ENCODE data around the gene C6.
"Not testable (repeated sequence)": the region's sequence is repeated elsewhere in the genome, so short reads cannot be mapped to it uniquely, and the experiment has no call there.

The C6 gene

GRCh38 chr5:41196197-41196596 lies 17.1 kb downstream of the C6 start:
- no peak for DNase-seq

- DNase-seq: no peak
These were observed 18.1 kb downstream of the C6 start for GRCh38 chr5:41195228-41195627.

DNA sequence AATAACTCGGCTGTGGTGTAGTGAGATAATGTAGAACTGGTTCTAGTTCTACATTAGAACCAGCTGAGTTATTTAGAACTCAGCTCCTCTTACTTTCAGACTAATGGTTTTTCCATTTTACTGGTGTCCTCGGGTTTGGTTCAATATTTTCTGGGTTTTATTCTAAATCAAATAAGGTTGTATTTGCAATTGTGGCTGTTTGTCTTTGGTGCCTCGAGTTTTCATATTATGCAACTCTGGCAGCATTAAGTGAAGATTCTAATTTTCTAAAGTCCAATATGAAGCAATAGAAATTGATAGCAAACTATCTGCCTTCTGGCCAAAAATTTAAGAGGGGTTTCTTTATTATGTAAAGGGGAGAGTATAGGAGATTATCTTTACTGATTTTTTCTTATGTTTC lies 19.0 kb downstream of the C6 start:
- no peak for DNase-seq

DNA sequence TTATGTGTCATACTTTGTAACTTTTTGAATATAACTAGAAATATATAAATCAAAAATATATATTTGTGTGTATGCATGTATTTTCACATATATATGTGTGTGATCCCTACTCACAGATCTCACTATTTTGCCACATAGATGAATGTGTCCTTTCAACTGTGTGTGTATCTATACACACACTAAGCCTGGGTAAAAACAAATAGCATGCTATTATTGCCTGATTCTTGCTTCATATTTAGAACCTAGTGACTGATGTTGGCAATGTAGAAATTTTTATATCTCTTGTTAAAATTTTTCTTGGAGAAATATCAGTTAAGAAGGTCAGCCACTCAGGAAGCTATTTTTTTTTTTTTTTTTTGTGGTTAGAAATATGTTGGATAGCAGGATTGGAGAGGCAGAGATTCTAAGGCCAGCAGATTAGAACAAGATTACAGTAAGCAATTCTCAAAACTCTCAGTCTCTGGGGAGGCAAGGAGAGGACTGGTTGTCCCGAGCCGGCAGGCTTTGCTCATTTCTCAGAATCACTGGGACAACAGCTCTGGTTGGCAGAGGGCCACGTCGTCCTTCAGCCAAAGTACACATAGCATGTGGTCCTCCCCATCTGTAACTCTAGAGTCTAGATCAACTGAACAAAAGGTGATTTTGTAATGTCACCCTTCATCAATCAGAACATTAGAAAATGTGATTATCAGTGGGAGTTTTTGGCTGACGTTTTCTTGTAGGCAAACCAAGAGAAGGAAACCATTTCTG lies 19.7 kb downstream of the C6 start:
- DNase-seq: no peak

DNA sequence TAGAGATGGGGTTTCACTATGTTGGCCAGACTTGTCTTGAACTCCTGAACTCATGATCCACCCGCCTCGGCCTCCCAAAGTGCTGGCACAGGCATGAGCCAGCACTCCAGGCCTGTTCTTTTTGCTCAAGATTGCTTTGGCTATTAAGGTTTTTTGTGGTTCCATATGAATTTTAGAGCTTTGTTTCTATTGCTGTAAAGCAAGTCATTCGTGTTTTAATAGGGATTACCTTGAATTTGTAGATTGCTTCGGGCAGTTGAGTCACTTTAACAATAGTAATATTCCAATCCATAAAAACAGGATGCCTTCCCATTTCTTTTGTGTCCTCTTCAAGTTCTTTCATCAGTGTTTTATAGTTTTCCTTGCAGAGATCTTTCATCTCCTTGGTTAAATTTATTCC lies 22.1 kb downstream of the C6 start:
- no peak for DNase-seq

GRCh38 chr5:41186143-41186542 lies 27.2 kb downstream of the C6 start:
- DNase-seq: no peak

DNA sequence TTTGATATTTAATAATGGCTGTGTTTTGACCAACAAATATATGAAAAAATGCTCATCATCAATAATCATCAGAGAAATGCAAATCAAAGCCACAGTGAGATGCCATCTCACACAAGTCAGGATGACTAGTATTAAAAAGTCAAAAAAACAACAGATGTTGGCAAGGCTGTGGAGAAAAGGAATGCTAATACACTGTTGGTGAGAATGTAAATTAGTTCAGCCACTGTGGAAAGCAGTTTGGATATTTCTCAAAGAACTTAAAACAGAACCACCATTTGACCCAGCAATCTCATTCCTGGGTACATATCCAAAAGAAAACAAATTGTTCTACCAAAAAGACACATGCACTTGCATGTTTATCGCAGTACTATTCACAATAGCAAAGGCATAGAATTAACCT lies 30.0 kb downstream of the C6 start:
- DNase-seq: not testable (repeated sequence)

- no peak for DNase-seq
These were observed 30.7 kb downstream of the C6 start for GRCh38 chr5:41182666-41183065.

DNA sequence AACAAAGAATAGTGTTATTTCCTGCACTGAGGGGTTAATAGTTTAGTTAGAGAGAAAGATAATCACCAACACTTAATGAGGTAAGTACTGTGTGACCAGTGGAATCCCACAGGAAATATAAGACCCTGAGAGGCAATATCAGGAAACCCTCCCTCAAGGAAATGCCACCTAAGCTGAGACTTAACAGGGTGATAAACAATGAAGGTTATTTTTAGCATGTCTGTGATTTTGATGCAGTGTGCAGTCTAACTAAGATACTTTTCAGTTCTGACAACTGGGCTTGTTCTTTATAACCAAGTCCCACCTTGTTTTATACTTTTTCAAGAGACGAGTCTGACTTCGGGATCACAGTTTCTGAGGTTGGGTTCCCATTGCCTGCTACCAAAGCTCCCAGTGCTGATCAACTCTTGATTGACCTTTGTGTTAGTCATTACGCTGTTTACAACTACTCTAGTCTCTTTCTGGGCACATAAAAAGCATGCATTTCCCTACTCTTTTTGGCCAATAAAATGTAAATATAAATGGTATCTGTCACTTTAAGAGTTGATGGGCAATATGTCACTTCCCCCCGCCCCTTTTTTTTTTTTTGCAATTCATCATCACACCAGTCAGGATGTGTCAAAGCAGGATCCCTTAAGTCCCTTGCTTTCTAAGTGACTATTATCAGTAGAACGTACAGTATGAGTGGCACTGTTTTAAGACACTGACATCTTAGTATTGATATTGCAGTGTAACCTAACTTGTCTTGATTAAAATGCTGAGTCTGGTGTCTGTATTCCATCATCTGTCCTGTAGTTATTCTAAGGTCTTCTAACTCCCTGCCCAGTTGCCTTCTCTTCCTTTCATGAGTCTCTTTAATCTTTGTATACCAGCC lies 31.4 kb downstream of the C6 start:
- DNase-seq: no peak

- no peak for DNase-seq
These were observed 36.4 kb downstream of the C6 start for GRCh38 chr5:41176952-41177351.

DNA sequence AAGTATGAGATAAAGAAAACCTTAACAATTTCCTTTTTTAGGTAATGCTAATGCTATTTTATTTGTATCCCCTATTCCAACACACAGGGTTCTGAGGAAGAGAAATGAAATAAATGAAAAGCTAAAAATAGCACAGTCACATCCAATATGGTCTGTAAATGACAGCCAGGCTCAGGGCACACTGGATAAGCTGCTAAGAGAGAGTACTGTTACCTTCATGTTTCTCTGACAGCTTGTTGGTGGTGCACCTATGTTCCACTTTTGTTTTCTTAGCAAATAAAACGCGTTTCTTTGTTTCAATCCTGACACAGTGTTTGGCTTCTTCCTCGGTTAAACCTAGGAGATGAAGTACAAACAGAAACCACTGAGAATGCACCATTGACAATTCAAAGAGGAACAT lies 41.3 kb downstream of the C6 start:
- no peak for DNase-seq

- no peak for DNase-seq
These were observed 52.1 kb downstream of the C6 start for GRCh38 chr5:41161271-41161670.

DNA sequence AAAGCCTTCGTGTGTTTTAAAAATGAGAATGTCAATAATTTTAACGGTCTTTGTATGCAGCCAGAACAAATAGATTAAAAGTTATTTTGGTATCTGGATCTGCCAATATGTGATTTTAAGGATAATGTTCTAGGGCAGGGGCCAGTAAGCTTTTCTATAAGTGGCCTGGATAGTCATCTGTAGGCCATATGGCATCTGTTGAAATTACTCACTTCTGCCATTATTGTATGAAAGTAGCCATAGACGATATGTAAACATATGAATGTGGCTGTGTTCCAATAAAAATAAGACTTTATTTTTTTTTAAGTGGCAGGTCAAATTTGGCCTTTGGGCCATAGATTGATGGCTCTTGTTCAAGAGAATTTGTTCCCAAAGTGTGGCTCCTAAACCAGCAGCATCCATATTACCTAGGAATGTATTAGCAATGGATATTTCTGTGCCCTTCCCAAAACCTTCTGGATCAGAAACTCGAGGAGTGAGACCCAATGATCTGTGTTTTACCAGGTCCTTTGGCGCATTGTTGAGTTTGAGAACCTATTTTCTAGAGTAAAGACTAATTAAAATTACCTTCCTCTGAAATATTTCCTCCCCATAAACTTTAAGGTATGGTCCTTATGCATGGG lies 55.9 kb downstream of the C6 start:
- no peak for DNase-seq

- DNase-seq: no peak
These were observed 56.6 kb downstream of the C6 start for GRCh38 chr5:41156739-41157138.

DNA sequence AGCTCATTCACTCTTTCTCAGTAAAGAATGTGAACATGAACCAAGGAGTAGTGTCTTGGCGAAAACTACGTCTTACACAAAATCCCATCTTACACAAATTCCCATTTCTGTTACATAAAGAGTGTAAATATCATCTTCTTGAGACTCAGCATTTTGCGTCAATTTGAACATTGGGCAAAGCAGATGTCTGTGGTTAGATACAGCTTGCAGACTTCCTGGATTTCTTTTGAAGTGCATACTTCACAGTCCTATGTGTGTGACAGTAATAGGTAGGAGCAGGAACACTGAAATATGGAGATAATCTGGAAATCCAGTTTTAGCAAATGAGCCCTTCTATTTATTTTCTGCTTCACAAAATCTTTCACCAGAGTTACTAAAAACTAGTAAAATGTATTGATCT lies 58.8 kb downstream of the C6 start:
- no peak for DNase-seq

DNA sequence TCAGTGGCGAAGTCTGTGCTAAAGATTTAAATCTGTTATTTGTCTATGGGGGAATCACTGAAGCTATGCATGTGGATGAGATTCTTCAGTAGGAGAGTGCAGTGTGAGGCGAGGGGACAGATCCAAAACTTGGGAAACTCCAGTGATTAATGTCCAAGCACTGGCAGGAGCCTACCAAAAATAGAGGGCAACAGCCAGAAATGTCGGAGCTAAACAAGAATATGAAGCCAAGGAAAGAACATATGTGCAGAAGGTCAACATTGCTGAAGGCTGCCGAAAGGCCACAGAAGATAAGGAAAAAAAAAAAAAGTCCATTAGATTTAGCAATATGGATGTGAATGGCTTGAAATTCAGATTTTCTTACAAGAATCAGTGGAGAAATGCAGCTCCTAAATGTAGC lies 61.8 kb downstream of the C6 start:
- DNase-seq: no peak

- DNase-seq: no peak
These were observed 64.9 kb downstream of the C6 start for GRCh38 chr5:41148448-41148847.

GRCh38 chr5:41145306-41145705 lies 68.0 kb downstream of the C6 start:
- no peak for DNase-seq

- DNase-seq: no peak
These were observed 70.0 kb downstream of the C6 start for GRCh38 chr5:41143131-41143901.

- no peak for DNase-seq
These were observed 85.2 kb downstream of the C6 start for GRCh38 chr5:41127967-41128690.

- DNase-seq: no peak
These were observed 90.9 kb downstream of the C6 start for GRCh38 chr5:41122459-41122858.

DNA sequence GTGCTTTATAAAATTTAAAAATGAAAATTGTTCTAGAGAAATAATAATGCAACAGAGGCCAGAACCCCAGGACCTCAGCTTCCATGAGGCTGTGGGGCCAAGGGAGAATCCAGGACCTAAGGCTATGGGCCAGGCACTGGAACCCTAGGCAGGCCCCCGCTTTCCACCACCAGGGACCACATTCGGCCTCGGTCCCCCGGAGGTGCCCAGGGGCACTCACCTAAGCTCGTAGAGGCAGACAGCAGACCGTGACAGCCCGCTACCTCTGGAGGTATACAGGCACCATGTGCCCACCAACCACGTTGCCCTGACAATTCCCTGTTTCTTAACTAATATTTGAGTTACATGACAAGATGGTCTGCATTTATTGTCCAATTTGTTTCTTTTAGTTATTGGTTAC lies 92.7 kb downstream of the C6 start:
- no peak for DNase-seq

DNA sequence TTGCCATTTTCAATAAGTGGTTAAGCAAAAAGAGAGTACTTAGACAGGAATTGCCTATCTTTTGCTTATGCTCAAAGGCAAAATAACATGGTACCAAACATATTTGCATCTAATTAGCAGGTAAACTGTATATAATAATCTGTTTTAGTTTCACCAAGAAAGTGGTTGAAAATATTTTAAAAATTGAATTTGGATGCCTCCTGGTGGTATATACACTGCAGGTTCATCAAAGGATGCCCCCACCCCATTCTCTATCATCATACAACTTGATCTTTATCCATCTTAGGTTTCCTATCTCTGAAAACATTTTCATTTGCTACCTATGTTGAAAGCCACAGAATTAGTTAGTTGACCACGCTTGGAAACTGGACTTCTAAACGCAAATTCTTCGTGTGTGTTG lies 95.2 kb downstream of the C6 start:
- no peak for DNase-seq
